Placental pericyte (primary cell): Measurements from ENCODE around the gene UBAP1L. TPM values are rescaled to one million over a fixed set of nuclear protein-coding genes. Genes with fewer than 3 reads are reported as not detected.

Experiments used
- small RNA-seq: library from RNA; depleted of rRNA; stranded (forward); fragments of <200 nt; gene quantifications from one replicate; pipeline ENCODE3, GENCODE V24; 2012; ENCODE audit warnings: low replicate concordance
- total RNA-seq: library from RNA; depleted of rRNA; stranded (reverse); fragments of >200 nt; gene quantifications from 2 replicates; pipeline ENCODE4 v1.2.3, GENCODE V29; 2012

The UBAP1L gene
- total RNA-seq, result 2.1 and 2.2 TPM in 2 replicates

DNA sequence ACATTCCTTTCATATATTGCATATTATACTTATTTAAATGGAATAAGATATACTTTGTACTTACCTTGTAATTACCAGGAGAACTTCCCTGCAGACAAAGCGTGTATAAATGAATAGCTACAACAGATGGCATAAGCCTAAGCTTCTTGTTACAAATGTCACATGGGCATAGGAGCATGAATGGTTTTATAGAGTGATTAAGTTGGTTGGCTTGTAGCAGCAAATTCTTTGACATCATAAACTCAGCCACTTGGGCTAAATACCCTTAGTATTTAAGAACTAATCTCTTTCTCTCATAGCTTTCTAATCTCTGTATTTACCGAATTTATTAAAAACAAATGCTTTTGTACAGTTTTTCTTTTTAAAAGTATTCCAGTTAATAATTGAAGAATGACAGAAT, at the start of gene UBAP1L:
Gene UBAP1L (minus strand): TSS at position 115 of the 400 bp plus-strand sequence. CDS start 8,985 bp downstream, outside the sequence.

GRCh38 chr15:65133548-65134200, 18.7 kb upstream of the UBAP1L start, which contains the start of gene PDCD7:
TSS of gene PDCD7 (minus strand) at chr15:65133808. CDS start at chr15:65133781, 27 bp downstream.

GRCh38 chr15:65076486-65077290, 38.3 kb downstream of the UBAP1L start, which contains the start of gene KBTBD13:
TSS of gene KBTBD13 (plus strand) at chr15:65076746. CDS start at chr15:65076816, 70 bp downstream.

GRCh38 chr15:65067645-65068402, 47.2 kb downstream of the UBAP1L start, which contains the start of gene RASL12:
TSS of gene RASL12 (minus strand) at chr15:65067991. CDS start at chr15:65067835, 156 bp downstream.

DNA sequence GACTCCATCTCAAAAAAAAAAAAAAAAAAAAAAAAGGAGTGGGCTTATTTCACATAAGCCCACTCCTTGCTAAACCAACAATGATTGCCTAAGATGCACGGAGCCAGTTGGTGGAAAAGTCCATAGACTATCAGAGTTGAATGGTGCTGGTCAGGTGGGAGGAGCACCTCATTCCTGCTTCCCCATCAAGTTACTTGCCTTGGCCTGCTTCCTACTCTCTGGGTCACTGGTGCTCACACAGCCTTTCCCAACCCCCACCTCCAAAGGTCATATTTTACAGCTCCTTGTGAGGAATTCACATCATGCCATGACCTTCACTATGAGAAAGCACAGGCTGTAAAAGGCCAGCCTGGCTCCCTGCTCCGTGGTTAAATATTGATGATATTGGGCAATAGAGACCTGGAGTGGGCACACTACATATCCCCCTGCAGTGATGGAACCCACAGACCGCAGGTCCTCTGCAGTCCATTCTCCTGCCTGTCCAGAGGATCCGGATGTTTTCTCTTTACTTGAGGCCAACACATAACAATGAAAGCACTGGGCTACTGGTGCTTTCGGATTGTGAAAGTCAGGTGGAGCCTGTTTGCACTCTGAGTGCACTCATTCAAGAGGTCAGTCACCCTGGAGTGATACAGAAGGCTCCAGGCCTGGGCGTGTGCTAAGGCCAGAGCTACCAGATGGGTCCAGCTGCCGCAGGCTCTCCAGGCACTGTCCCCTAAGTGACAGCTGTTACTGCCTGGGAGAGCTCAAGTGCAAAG, 70.1 kb downstream of the UBAP1L start, which contains the start of gene SLC51B:
Gene SLC51B (plus strand): TSS at position 664 of the 758 bp plus-strand sequence. CDS start 4,618 bp downstream, outside the sequence.

Small RNA genes within 50 kb of the gene (small RNA-seq; reads per million reads assigned to genes)
- not detected for gene AC013553.1

Other genes starting within 250 kb of the UBAP1L start
- gene ANKDD1A, start 203.3 kb downstream of the UBAP1L start, total RNA-seq, result 3.5 and 7.0 TPM in 2 replicates
- 98.7 and 101 TPM in 2 replicates for gene SPG21, start 125.3 kb downstream of the UBAP1L start, total RNA-seq
- gene MTFMT, start 85.6 kb downstream of the UBAP1L start, total RNA-seq, result 16.4 and 29.8 TPM in 2 replicates
- not detected in 2 replicates for gene SLC51B, start 69.8 kb downstream of the UBAP1L start, total RNA-seq
- gene RASL12, start 47.2 kb downstream of the UBAP1L start, total RNA-seq, result 0.22 and 1.6 TPM in 2 replicates
- not detected in 2 replicates for gene KBTBD13, start 38.5 kb downstream of the UBAP1L start, total RNA-seq
- gene PDCD7, start 18.6 kb upstream of the UBAP1L start, total RNA-seq, result 15.1 and 26.1 TPM in 2 replicates
- 34.5 and 39.8 TPM in 2 replicates for gene CLPX, start 70.1 kb upstream of the UBAP1L start, total RNA-seq
- gene CILP, start 96.3 kb upstream of the UBAP1L start, total RNA-seq, result not detected in 2 replicates
- 3.0 and 5.0 TPM in 2 replicates for gene PARP16, start 171.7 kb upstream of the UBAP1L start, total RNA-seq
- gene RNU5A-1, start 180.9 kb upstream of the UBAP1L start, total RNA-seq, result not detected in 2 replicates
- not detected in 2 replicates for gene RNU5B-1, start 189.5 kb upstream of the UBAP1L start, total RNA-seq